Posterior vena cava (tissue), 2 donors: Measurements from ENCODE around the gene DNAJC9. TPM values are rescaled to one million over a fixed set of nuclear protein-coding genes. Genes with fewer than 3 reads are reported as not detected.

Experiments used
- DNase-seq: peaks from one replicate; pipeline ENCODE4 v3.0.0-alpha.2; 2020; ENCODE audit warnings: low spot score
- intact Hi-C, 2 donors: fragments of 100-400 bp; cut with DNase I; formaldehyde crosslinking; loops; one replicate each; pipeline versions ENCODE4 v1.14.1 to v1.14.2; 2022 to 2023
- total RNA-seq, 2 donors: library from RNA; stranded (reverse); fragmentation: NEBNext Ultra II Directional; extraction: Animal tissue kit (Norgen Biotek cat#: 25700); gene quantifications; one replicate each; pipeline ENCODE4 v1.2.1, GENCODE V29; 2021
- donor health status: DM: yes; HTN: yes; CAD: no.
- donor health status: DM: yes; HTN: yes; CAD: no.

DNAJC9 gene
- total RNA-seq, 2 donors from 2014 or later, result 8.7 to 8.9 TPM

DNA sequence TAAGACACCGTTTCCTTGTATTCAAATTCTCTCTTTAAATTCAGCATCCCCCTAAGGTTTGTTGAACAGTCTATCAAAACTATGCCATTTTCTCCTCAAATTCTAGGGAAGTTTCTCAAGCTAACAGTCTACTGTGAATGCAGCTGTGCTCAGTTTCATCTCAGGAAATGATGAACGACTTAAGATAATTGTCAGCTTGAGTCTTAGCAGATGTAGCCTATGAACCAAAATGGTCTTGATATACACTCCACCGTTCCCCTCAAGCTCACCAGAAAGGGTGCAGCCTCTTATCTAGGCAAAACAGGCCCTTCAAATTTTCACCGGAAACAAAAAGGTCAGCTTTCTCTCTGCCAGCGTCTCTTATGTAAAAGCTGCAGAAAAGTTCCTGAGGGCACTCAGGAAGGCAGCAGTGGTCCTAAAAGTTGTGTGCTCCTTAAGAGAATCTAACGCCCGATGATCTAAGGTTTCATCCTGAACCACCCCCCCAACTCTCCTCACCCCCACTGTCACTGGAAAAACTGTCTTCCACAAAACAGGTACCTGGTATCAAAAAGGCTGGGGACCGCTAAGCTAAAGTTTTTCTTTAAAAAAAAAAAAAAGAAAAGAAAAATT lies 2.1 kb downstream of the DNAJC9 start:
- intact Hi-C loops, result no loop called here
- no peak for DNase-seq

DNA sequence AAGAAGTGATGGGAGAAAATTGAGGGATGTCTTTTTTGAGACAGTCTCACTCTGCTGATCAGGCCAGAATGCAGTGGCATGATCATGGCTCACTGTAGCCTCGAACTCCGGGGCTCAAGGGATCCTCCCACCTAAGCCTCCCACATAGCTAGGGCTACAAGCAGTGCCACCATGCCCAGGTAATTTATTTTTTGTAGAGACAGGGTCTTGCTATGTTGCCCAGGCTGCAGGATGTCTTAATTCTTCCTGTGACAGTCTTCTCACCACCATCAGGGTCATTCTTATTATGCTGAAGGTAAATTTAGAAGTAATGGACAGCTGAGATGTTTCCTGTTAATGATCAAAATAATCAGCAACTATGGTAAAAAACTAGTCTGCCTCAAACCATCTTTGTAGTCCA lies 7.1 kb downstream of the DNAJC9 start:
- DNase-seq, result no peak
- intact Hi-C loops, result no loop called here

DNA sequence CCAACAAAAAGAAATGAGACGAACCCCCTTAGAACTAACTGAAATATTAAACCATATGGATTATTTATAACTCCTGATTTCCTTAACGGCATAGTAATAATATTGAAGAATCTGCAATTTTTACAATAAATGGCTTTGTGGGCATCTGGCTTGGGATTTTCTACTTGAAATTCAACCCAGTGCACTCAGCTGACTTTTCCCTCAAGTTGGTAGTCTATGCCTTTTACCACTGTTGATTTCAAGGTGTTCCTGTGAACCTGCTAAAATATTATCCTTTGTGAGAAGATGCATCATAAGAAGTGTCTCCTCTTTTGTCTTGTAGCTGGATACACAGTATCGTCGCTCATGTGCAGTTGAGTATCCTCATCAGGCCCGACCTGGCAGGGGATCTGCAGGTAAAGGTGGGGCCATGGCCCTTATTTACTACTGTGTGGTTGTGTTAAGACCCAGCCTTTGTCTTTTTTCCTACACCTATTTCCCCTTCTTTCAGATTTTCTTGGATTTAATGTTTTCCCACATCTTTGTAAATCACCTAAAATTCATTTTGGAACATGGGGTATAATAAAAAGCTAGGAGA lies 8.0 kb downstream of the DNAJC9 start:
- no peak for DNase-seq
- intact Hi-C loops, result no loop called here

DNA sequence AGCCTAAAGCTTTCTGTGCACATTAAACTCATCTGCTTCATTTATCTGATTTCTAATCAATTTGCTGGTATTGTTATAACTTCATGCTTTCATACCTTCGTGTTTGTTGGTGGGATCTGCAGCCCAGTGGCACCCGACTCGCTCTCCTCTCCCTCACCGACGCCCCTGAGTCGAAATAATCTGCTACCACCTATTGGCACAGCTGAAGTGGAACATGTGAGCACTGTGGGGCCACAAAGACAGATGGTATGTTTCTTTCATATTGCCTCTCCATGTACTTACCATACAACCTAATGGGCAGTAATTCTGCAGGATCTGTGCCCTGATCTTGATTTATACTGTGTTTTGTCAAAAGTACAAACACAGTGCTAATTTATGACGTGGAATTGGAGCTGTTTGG lies 12.4 kb downstream of the DNAJC9 start:
- intact Hi-C loops, result no loop called here
- no peak for DNase-seq

DNA sequence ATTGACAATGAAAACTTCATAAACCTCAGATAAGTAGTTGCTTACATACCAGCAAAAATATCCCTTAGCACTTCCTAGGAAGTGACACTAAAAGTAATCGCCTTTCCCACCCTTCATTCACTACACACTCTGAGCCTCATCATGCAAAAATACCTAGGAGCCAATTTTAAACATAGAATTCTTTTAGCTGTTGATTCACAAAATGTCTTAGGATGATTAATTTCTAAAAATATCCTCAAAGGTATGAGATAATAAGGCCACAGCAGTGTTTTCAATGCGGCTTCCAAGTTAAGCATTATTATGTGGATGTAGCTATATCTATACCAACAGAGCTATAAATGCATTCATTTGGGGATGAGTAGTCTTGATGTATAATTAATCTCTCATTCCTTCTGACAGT lies 13.2 kb downstream of the DNAJC9 start:
- no peak for DNase-seq
- intact Hi-C loops, result no loop called here

DNA sequence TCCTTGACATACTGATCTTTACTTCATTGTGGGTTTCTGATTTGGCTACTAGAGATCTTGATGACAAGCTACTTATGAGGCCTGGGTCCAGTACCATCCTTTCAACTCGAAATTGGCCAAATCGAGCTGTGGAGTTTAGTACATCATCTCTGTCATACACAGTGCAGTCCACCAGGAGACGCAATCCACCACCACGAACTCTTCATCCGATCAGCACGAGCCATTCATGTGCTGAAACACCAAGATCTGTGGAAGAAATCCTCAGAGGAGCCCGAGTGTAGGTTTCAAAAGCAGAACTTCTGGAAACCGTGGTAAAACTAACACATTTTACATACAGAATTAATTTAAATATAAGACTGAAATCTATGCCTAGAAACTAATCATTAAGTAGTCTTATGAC lies 14.2 kb downstream of the DNAJC9 start:
- no peak for DNase-seq
- intact Hi-C loops, result no loop called here

DNA sequence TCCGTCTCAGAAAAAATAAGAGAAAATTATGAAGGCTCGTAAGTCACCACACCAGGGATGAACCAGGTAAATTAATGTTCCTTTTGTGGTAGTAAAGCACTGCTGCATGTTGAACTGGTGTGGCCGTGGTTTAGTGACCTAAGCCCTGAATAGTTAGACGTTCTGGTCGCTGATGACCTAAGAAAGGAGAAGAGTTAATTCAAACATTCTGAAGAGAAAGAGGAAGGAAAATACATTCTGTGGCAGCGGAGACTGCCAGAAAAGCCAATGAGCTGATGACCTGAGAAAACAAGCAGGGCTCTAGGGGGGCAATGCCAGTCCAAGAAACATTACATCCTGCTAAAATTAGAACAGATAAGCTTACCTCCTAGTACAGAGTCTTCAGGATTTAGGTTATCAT lies 17.5 kb downstream of the DNAJC9 start:
- no peak for DNase-seq
- intact Hi-C loops, result no loop called here

DNA sequence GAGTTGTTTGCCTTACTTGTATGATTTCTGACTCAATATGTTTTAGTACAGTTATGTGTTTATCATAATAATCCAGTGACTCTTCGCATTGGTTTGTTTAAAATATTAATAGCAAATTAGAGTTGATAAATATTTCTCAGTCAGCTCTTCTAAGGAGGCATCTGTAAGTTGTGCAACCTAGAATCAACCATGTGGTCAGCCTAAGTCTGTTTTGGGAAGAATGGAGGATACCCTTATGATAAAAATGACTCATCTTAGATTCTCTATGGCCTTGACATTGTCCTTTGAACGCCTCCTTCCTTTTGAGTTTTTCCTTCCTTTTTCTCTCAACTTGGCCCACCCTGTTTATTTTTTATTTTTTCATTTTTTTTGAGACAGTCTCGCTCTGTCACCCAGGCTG lies 18.8 kb downstream of the DNAJC9 start:
- no peak for DNase-seq
- intact Hi-C loops, result no loop called here

DNA sequence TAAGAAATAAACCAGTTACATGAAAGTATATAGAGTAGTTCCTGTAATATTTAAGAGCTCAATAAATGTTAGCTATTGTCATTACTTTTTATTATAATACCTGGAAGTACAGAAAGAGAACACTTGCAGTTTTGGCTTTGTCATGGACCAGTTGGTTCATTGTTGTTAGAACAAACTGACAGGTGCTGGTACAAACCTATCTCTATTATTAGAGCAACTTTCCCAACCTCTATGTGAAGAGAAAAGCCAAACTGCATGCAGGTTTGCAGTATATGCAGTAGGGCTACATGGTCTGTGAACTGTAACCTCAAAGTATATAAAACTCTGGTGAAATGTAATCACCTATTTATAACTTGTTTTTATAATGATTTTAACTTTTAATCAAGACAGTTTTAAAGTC lies 20.4 kb downstream of the DNAJC9 start:
- DNase-seq, result no peak
- intact Hi-C loops, result no loop called here

DNA sequence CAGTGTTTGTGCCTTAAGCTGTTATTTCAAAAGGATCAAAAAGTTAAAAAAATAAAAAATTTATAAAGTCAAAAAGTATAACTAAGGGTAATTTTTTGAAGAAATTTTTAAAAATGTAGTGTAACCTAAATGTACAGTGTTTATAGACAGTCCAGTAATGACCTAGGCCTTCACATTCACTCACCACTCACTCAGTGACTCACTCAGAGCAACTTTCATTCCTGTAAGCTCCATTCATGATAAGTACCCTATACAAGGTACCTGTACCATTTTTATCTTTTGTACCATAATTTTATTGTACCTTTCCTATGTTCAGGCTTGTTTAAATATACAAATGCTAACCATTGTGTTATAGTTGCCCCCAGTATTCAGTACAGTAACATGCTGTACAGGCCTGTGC lies 21.5 kb downstream of the DNAJC9 start:
- intact Hi-C loops, result no loop called here
- DNase-seq, result no peak

DNA sequence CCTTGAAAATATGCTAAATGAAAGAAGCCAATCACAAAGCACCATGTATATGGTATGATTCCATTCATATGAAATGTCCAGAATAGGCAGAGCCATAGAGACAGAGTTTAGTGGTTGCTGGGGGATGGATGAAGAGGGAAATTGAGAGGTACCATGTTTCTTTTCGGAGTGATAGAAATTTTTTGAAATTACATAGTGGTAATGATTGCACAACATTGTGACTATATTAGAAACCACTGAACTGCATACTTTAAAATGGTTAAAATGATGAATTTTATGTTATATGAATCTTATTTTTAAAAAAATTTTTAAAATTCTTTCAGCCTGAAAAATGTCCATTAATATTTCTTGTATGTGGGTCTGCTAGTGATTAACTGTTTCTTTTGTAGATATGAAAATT lies 26.1 kb downstream of the DNAJC9 start:
- no peak for DNase-seq
- intact Hi-C loops, result no loop called here

DNA sequence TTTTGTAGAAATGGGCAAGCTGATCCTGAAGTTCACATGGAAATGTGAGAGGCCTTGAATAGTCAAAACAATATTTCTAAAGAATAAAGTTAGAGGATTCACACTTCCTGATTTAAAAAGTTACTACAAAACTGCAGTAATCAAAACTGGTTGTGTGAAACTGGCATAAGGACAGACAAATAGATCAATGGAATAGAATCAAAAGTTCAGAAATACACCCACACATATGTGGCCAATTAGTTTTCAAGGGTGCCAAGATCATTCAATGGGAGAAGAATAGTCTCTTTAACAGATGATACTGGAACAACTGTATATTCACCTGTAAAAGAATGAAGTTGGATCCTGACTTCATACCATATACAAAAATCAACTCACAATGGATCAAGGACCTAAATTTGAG lies 27.7 kb downstream of the DNAJC9 start:
- DNase-seq, result no peak
- intact Hi-C loops, result no loop called here

DNA sequence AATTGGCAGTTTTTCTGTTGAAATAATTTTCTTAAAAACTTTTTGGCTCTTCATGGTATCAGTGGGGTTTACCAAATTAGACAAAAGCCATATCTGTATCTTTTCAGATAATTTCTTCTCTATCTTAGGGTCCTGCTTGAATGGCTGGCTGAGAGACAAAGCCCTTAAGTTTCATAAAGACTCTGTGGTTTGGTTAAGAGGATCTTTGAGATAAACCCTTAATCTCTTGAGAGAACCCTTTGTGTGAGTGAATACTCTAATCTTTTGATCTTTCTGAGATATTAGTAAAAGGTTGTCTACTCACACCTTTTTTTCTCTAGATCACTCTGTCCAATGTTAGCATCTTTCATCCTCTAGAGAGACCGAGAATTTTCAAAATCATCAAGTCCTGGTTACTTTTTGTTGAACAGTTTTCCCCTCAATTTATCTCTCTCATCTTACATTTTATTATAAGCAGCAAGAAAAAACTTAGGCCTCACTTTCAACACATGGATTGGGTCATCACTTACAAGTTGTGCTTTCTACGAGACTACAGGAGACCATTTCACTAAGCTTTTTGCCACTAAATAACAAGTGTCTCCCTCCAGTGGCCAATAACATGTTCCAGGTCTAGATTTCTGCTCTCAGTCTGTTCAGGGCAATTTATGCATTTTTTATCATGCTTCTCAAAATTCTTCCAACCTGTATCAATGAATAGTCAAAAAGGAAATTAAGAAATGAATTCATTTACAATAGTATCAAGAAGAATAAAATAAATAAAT lies 28.4 kb downstream of the DNAJC9 start:
- intact Hi-C loops, result no loop called here
- DNase-seq, result no peak

DNA sequence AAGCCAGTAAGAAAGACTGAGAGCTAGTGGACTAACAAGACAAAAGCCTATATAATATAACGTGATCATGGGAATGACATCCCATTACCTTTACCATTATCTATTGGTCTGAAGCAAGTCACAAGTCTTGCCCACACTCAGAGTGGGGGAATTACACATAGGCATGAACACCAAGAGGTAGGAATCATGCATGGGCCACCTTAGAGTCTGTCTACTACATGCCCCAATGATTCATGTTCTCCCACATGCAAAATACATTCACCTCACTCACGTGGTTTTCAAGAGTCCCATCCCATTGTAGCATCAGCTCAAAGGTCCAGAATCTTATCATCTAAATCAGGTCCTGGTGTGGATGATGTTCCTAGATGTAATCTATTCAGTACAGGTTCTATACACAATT lies 29.4 kb downstream of the DNAJC9 start:
- DNase-seq, result no peak
- intact Hi-C loops, result no loop called here

DNA sequence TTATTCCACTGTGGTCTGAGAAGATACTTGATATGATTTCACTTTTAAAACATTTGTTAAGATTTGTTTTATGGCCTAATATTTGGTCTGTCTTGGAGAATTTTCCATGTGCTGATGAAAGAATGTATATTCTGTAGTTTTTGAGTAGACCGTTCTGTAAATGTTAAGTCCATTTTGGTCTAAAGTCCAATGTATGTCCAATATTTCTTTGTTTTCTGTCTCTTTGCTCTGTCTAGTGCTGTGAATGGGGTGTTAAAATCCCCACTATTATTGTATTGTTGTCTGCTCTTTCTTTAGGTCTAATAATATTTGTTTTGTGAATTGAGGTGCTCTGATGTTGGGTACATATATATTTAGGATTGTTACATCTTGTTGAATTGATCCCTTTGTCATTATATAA lies 31.3 kb downstream of the DNAJC9 start:
- intact Hi-C loops, result no loop called here
- DNase-seq, result no peak

DNA sequence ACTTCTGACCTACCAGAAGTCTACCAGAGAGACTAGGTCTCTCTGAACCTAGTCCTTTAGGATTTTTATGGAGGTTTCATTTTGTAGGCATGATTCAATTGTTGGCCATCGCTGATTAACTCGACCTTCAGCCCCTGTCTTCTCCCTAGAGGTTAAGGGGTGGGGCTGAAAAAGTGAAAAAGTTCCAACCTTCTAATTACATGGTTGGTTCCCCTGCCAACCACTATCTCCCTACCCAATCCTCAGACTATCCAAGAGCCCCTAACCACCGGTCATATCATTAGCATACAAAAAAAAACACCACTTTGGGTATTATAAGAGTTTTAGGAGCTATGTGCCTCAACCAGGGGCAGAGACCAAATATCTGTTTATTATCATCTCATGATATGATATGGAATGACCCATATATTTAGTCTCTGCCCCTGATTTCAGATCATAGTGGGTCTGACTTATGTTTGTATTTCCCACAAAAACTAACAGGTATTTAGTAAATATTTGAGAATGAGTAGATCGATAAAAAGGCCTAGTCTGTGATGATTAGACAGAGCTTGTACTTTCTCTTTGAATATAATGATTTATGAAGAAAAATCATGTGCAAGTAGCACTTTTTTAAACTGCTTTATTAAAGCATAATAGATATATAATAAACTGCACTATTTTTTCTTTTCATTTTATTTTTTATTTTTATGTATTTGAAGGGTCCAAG lies 35.8 kb downstream of the DNAJC9 start:
- intact Hi-C loops, result no loop called here
- DNase-seq, result no peak

DNA sequence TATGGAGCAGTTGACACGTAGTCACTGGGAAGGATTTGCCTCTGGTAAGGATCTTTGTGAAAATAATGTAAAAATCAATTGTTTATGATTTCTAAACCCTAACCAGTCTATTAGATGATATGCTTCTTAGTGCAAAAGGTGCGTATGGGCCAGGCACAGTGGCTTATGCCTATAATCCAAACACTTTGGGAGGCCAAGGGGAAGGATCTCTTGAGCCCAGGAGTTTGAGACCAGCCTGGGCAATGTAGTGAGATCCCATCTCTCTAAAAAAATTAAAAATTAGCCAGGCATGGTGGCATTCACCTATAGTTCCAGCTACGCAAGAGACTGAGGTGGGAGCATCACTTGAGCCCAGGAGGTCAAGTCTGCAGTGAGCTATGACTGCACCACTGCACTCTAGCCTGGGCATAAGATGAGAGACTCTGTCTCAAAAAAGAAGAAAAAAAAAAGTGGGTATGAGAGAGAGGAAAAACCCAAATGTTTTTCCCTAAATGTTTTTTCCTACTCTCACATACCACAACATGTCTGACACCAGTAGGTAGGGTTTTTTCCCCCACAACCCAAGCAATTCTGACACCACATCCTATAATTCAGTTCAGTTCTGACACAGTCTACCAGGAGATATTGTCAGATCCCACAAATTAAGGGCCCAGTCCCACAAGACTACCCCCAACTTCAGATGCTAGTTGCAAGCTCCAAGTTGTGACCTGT lies 36.5 kb downstream of the DNAJC9 start:
- DNase-seq, result no peak
- intact Hi-C loops, result no loop called here

DNA sequence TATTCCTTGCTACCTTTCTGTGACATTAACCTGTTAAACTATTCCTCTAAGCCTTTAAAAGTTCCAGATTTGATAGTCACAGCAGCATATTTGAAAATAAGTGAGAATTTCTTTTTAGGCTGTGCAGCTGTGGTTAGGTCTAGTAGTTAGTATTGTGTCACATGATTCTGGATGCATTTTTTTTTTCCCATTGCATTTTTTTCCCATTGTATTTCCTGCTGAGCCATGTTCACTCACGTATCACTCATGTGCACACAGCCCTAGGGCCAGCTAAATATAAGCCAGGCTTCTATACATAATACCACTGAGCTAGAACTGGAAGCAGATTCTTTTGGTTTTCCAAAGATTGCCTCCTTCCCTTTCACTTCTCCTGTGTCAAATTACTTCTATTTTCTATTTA lies 37.4 kb downstream of the DNAJC9 start:
- intact Hi-C loops, result no loop called here
- no peak for DNase-seq

DNA sequence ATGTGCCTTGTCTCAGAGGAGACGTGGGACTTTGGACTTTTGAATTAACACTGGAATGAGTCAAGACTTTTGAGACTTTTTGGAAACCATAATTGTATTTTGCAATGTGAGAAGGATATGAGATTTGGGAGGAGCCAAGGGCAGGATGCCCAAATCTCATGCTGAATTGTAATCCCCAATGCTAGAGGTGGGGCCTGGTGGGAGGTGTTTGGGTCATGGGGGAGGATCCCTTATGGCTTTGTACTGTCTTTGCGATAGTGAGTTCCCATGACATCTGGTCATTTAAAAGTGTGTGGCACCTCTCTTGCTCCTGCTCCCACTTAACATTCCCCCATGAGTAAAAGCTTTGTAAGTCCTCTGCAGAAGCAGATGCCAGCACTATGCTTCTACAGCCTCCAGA lies 39.2 kb downstream of the DNAJC9 start:
- DNase-seq, result no peak
- intact Hi-C loops, result no loop called here

DNA sequence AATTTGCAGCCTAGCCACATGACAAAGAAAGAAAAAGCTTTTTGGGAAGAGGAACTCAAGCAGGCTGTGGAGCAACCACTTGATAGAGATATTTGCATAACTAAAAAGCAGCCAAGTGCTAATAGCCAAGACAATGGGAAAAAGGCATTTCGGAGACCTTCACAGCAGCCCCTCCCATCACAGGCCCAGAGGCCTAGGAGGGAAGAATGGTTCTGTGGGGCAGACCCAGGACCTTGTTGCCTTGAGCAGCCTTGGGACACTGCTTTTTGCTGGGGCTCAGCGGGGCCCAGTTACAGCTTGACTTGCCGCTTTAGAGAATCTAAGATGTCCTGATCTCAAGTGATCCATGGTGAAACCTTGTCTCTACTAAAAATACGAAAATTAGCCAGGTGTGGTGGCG lies 40.7 kb downstream of the DNAJC9 start:
- DNase-seq, result no peak
- intact Hi-C loops, result no loop called here
